Liver (tissue), 9 donors: ENCODE data around the gene ACKR2. TPM values are rescaled to one million over a fixed set of nuclear protein-coding genes. Genes with fewer than 3 reads are reported as not detected.

Experiments
- DNase-seq: peaks from one replicate; pipeline ENCODE4 v3.0.0-alpha.2; 2017; ENCODE audit warnings: low spot score
- H3K27ac ChIP-seq, 2 donors: one replicate each; pipeline ENCODE4 v1.7.0; 2013; ENCODE audit warnings: inconsistent platforms in 2 of 2, low read length in 2 of 2, control low read depth in 1 of 2, low read depth in 1 of 2, mild to moderate bottlenecking in 1 of 2
- H3K27me3 ChIP-seq, 4 donors: one replicate each; pipeline versions ENCODE4 v1.6.1 to v1.7.0; 2013; ENCODE audit warnings: low read length in 3 of 4, inconsistent platforms in 1 of 4, mild to moderate bottlenecking in 1 of 4, moderate library complexity in 1 of 4; ENCODE audit not compliant: control insufficient read depth in 4 of 4, insufficient read depth in 4 of 4
- H3K36me3 ChIP-seq, 4 donors: one replicate each; pipeline versions ENCODE4 v1.6.1 to v1.7.0; 2013; ENCODE audit warnings: low read length in 3 of 4, mild to moderate bottlenecking in 3 of 4, low read depth in 1 of 4, moderate library complexity in 1 of 4; ENCODE audit not compliant: control insufficient read depth in 4 of 4, insufficient read depth in 3 of 4
- H3K4me1 ChIP-seq, 4 donors: one replicate each; pipeline versions ENCODE4 v1.6.1 to v1.7.0; 2013; ENCODE audit warnings: low read length in 3 of 4, mild to moderate bottlenecking in 3 of 4, moderate library complexity in 1 of 4; ENCODE audit not compliant: control insufficient read depth in 4 of 4, insufficient read depth in 4 of 4
- H3K4me3 ChIP-seq, 3 donors: one replicate each; pipeline versions ENCODE4 v1.6.1 to v1.7.0; 2013; ENCODE audit warnings: low read length in 3 of 3, control low read depth in 1 of 3, low read depth in 1 of 3, mild to moderate bottlenecking in 1 of 3
- H3K9ac ChIP-seq, 2 donors: one replicate each; pipeline ENCODE4 v1.7.0; 2013; ENCODE audit warnings: low read length in 2 of 2, mild to moderate bottlenecking in 2 of 2, moderate library complexity in 2 of 2, control low read depth in 1 of 2, low read depth in 1 of 2
- H3K9me3 ChIP-seq, 4 donors: one replicate each; pipeline versions ENCODE4 v1.6.1 to v1.7.0; 2013; ENCODE audit warnings: low read length in 3 of 4; ENCODE audit not compliant: control insufficient read depth in 4 of 4
- ATF3 ChIP-seq: IDR thresholded peaks from 2 replicates; pipeline ENCODE4 v1.6.1; 2016; ENCODE audit warnings: antibody characterized with exemption
- CTCF ChIP-seq: fragments of 150-350 bp; IDR thresholded peaks from 2 replicates; pipeline ENCODE4 v1.5.1; 2017; ENCODE audit warnings: improper control_type of control experiment, low read depth, low read length; ENCODE audit not compliant: missing input control
- FOXA1 ChIP-seq: IDR thresholded peaks from 2 replicates; pipeline ENCODE4 v1.6.1; 2016; ENCODE audit warnings: antibody characterized with exemption
- FOXA2 ChIP-seq: IDR thresholded peaks from 2 replicates; pipeline ENCODE4 v1.6.1; 2016; ENCODE audit warnings: antibody characterized with exemption
- GABPA ChIP-seq, 2 donors: IDR thresholded peaks in 1 of 2; conservative IDR thresholded peaks in 1 of 2; 2 replicates each; pipeline ENCODE4 v1.6.1; 2016; ENCODE audit warnings: antibody characterized with exemption in 2 of 2, mild to moderate bottlenecking in 1 of 2, moderate library complexity in 1 of 2
- HNF4A ChIP-seq, 2 donors: conservative IDR thresholded peaks; 2 replicates each; pipeline ENCODE4 v1.6.1; 2016; ENCODE audit warnings: antibody characterized with exemption in 2 of 2, mild to moderate bottlenecking in 2 of 2
- JUND ChIP-seq, 2 donors: IDR thresholded peaks; 2 replicates each; pipeline ENCODE4 v1.6.1; 2016; ENCODE audit warnings: antibody characterized with exemption in 2 of 2
- MAX ChIP-seq: IDR thresholded peaks from 2 replicates; pipeline ENCODE4 v1.6.1; 2016; ENCODE audit warnings: antibody characterized with exemption
- NR2F2 ChIP-seq: IDR thresholded peaks from 2 replicates; pipeline ENCODE4 v1.6.1; 2016; ENCODE audit warnings: antibody characterized with exemption
- RAD21 ChIP-seq, 2 donors: IDR thresholded peaks; 2 replicates each; pipeline ENCODE4 v1.6.1; 2016; ENCODE audit warnings: antibody characterized with exemption in 2 of 2, mild to moderate bottlenecking in 2 of 2
- REST ChIP-seq: IDR thresholded peaks from 2 replicates; pipeline ENCODE4 v1.6.1; 2016; ENCODE audit warnings: antibody characterized with exemption, mild to moderate bottlenecking
- RXRA ChIP-seq, 2 donors: IDR thresholded peaks; 2 replicates each; pipeline ENCODE4 v1.6.1; 2017 to 2018; ENCODE audit warnings: antibody characterized with exemption in 2 of 2, mild to moderate bottlenecking in 1 of 2
- TAF1 ChIP-seq: conservative IDR thresholded peaks from 2 replicates; pipeline ENCODE4 v1.6.1; 2016; ENCODE audit warnings: antibody characterized with exemption, mild to moderate bottlenecking
- YY1 ChIP-seq: IDR thresholded peaks from 2 replicates; pipeline ENCODE4 v1.6.1; 2016; ENCODE audit warnings: antibody characterized with exemption, mild to moderate bottlenecking
- ZBTB33 ChIP-seq: IDR thresholded peaks from 2 replicates; pipeline ENCODE4 v1.6.1; 2016; ENCODE audit warnings: antibody characterized with exemption
- WGBS: extraction: QIAGEN DNeasy Blood & Tissue Kit; methylation state at CpG from one replicate; pipeline ENCODE4 v1.1.7; 2013; 5-methylcytosine and 5-hydroxymethylcytosine counted together
- polyA plus RNA-seq, 2 donors: library from polyadenylated mRNA; stranded (reverse) in 1 of 2; unstranded in 1 of 2; fragments of 200-250 nt in 1 of 2; fragments of >200 nt in 1 of 2; fragmentation: Nextera tagmentation in 1 of 2; extraction: Ambion mirVana in 1 of 2; gene quantifications; one replicate each; pipeline versions ENCODE4 v1.2.1 to v1.2.3, GENCODE V29; 2013 to 2015
- total RNA-seq, 2 donors: library from RNA; depleted of rRNA; stranded (reverse); fragments of >200 nt; gene quantifications; one replicate each; pipeline ENCODE4 v1.2.3, GENCODE V29; 2014
- donor health status: healthy.
- donor health status: healthy.
- donor health status: healthy.
- donor health status: healthy.
- donor health status: healthy.

Gene ACKR2
- total and polyA plus RNA-seq, 4 donors, result 7.3 to 19.3 (median 10.8) TPM

GRCh38 chr3:42800251-42800650, 9.0 kb upstream of the ACKR2 start (continued):
- TF ChIP-seq REST, result no peak

GRCh38 chr3:42801048-42801620, 8.1 kb upstream of the ACKR2 start:
- 35% methylated on average over 3 of the region's 3 CpGs for WGBS
- DNase-seq, result no peak
- Histone ChIP-seq H3K9me3 (no peaks in the 10 kb centered on the region), H3K36me3 (no peaks in the 10 kb centered on the region), H3K27ac (peak overlapping the region in 1 of 2 donors; percentile 56), H3K4me1 (peaks cover 2 to 44% (median 21%) of the 10 kb centered on the region in 4 donors), H3K27me3 (no peaks in the 10 kb centered on the region), H3K9ac (no peak overlapping the region), H3K4me3 (peak overlapping the region in 1 of 3 donors; percentile 2)
- TF ChIP-seq FOXA2 (no peak), TAF1 (no peak), CTCF (no peak), RAD21 (IDR thresholded peaks at IDR 0.05) (no peak), RXRA (IDR thresholded peaks at IDR 0.05) (peak in 1 of 2 donors; percentile 10), REST (no peak), ZBTB33 (no peak), GABPA (IDR thresholded peaks at IDR 0.05 in 1 of 2, conservative IDR thresholded peaks at IDR 0.05 in 1 of 2) (no peak), JUND (IDR thresholded peaks at IDR 0.05) (no peak), ATF3 (no peak), YY1 (no peak), HNF4A (conservative IDR thresholded peaks at IDR 0.05) (peak; percentile 30 to 55), FOXA1 (no peak), NR2F2 (no peak), MAX (no peak)
